ENCODE measurements around the gene GNGT2.

The GNGT2 gene

GRCh38 chr17:49168706-49169105, 41.7 kb downstream of the GNGT2 start:
- no peak for DNase-seq

- DNase-seq, result no peak
Observed at GRCh38 chr17:49165143-49165542, 45.2 kb downstream of the GNGT2 start.

- no peak for DNase-seq
Observed at GRCh38 chr17:49162866-49163265, 47.5 kb downstream of the GNGT2 start.

- no peak for DNase-seq
Observed at GRCh38 chr17:49157784-49158183, 52.6 kb downstream of the GNGT2 start.

- DNase-seq, result no peak
Observed at GRCh38 chr17:49156256-49156655, 54.1 kb downstream of the GNGT2 start.

All from NCI-H1436 treated with DMSO at 0.1 percent for 48 hours (cell line).